Measurements from ENCODE around the gene HERC6. TPM values are rescaled to one million over a fixed set of nuclear protein-coding genes. Genes with fewer than 3 reads are reported as not detected.

Gene HERC6
- total RNA-seq, 1 experiment from 2014 or later, result 2.4 TPM

DNA sequence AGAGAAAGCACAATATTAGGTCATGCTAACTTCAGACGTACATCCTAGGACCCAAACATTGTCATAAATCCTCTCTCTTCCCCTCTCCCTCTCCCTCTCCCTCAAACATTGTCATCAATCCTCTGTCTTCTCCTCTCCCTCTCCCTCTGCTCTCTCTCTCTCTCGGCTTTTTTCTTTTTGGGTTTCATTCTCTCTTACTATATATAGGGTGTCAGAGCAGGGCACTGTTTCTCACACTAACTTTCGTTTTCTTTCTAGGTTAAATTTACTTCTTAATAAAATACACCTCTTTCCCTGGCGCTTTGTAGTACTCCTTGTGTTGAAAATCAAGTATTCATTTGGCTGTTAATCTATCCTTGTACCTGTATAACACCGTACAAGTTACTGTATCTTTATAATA lies 41.2 kb downstream of the HERC6 start:
- Mint-ChIP-seq H3K9me3 (ENCODE audit: unreplicated experiment) (no peaks in the 10 kb centered on the region), H3K27ac (ENCODE audit: low read depth, unreplicated experiment) (no peak overlapping the region), H3K4me1 (ENCODE audit: insufficient read depth, unreplicated experiment) (no peaks in the 10 kb centered on the region), H3K4me3 (ENCODE audit: unreplicated experiment) (no peak overlapping the region), H3K36me3 (ENCODE audit: insufficient read depth, unreplicated experiment) (no peaks in the 10 kb centered on the region), H3K27me3 (ENCODE audit: insufficient read depth, unreplicated experiment) (no peaks in the 10 kb centered on the region)
- ChIA-PET CTCF (interaction anchor here (0.6 to 1.0 kb wide), 2 partner anchors 25 to 121 kb away, joined by 3 read pairs; no protein-coding TSS in a partner anchor), POLR2A (interaction anchor here (1.4 kb wide), 1 partner anchor 10 kb away, joined by 4 read pairs; no protein-coding TSS in a partner anchor)
- intact Hi-C loops (cut with micrococcal nuclease), result no loop called here
- no peak for DNase-seq (ENCODE audit: unreplicated experiment)
- TF ChIP-seq, protein P1, sequence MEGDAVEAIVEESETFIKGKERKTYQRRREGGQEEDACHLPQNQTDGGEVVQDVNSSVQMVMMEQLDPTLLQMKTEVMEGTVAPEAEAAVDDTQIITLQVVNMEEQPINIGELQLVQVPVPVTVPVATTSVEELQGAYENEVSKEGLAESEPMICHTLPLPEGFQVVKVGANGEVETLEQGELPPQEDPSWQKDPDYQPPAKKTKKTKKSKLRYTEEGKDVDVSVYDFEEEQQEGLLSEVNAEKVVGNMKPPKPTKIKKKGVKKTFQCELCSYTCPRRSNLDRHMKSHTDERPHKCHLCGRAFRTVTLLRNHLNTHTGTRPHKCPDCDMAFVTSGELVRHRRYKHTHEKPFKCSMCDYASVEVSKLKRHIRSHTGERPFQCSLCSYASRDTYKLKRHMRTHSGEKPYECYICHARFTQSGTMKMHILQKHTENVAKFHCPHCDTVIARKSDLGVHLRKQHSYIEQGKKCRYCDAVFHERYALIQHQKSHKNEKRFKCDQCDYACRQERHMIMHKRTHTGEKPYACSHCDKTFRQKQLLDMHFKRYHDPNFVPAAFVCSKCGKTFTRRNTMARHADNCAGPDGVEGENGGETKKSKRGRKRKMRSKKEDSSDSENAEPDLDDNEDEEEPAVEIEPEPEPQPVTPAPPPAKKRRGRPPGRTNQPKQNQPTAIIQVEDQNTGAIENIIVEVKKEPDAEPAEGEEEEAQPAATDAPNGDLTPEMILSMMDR (IDR thresholded peaks at IDR 0.05; ENCODE audit: unreplicated experiment), result no peak
- BruUV-seq (replicated peaks), result no TSS peak

DNA sequence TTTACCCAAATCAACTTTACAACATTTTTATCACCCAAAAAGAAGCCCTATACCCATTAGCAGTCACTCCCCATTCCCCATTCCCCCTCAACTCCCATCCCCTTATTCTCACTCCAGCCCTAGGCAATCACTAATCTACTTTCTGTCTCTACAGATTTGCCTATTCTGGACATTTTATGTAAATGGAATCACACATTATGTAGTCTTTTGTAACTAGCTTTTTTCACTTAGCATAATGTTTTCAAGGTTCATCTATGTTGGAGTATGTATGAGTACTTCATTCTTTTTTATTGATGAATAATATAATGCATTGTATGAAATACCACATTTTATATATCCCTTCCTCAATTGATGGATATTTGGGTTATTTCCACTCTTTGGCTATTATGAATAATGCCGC lies 42.2 kb downstream of the HERC6 start:
- Mint-ChIP-seq H3K4me3 (ENCODE audit: unreplicated experiment) (no peak overlapping the region), H3K27ac (ENCODE audit: low read depth, unreplicated experiment) (no peak overlapping the region), H3K4me1 (ENCODE audit: insufficient read depth, unreplicated experiment) (no peaks in the 10 kb centered on the region), H3K36me3 (ENCODE audit: insufficient read depth, unreplicated experiment) (no peaks in the 10 kb centered on the region), H3K27me3 (ENCODE audit: insufficient read depth, unreplicated experiment) (no peaks in the 10 kb centered on the region), H3K9me3 (ENCODE audit: unreplicated experiment) (no peaks in the 10 kb centered on the region)
- TF ChIP-seq, protein P1 (IDR thresholded peaks at IDR 0.05; ENCODE audit: unreplicated experiment), result no peak
- intact Hi-C loops (cut with micrococcal nuclease), result no loop called here
- CTCF ChIA-PET, result no interaction called here
- BruUV-seq (replicated peaks), result no TSS peak
- DNase-seq (ENCODE audit: unreplicated experiment), result no peak
- POLR2A ChIA-PET, result interaction anchor here (1.4 kb wide), 1 partner anchor 9 kb away, joined by 4 read pairs; no protein-coding TSS in a partner anchor

DNA sequence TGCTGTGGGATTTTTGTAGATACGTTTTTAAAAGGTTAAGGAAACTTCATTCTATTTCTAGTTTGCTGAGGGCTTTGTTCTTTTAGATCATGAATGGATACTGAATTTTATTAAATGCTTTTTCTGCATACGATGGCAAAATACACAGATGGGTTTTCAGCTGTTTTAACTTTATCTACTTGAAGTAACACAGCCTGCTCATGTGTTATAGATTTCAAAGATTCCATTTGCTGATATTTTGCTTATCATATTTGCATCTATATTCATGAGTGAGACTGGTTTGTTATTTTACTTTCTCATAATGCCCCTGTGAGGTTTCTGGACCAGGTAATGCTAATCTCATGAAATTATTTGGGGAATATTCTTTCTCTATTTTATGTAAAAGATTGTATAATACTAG lies 43.8 kb downstream of the HERC6 start:
- Mint-ChIP-seq H3K9me3 (ENCODE audit: unreplicated experiment) (no peaks in the 10 kb centered on the region), H3K36me3 (ENCODE audit: insufficient read depth, unreplicated experiment) (no peaks in the 10 kb centered on the region), H3K27ac (ENCODE audit: low read depth, unreplicated experiment) (no peak overlapping the region), H3K27me3 (ENCODE audit: insufficient read depth, unreplicated experiment) (no peaks in the 10 kb centered on the region), H3K4me3 (ENCODE audit: unreplicated experiment) (no peak overlapping the region), H3K4me1 (ENCODE audit: insufficient read depth, unreplicated experiment) (no peaks in the 10 kb centered on the region)
- TF ChIP-seq, protein P1 (IDR thresholded peaks at IDR 0.05; ENCODE audit: unreplicated experiment), result no peak
- POLR2A ChIA-PET, result no interaction called here
- no peak for DNase-seq (ENCODE audit: unreplicated experiment)
- CTCF ChIA-PET, result no interaction called here
- no TSS peak for BruUV-seq (replicated peaks)
- intact Hi-C loops (cut with micrococcal nuclease), result no loop called here

DNA sequence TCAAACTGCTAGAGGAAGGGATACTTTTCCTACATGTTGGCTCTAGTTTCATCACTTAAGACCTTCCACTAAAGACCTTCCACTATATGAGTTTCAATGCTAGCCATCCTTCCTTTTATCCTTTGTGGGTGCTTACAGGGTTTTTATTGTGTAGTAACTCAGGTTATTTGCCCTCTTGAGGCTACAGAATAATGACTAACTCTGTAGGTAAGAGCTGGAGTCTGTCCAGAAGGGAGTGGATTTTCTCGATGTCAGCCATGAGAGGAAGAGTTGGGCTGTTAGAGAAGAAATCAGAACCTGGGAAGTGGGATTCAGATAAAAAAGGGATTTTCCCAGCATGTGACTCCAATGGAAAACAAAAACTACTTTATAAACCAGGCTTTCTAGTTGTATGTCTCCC lies 50.7 kb downstream of the HERC6 start:
- TF ChIP-seq, protein P1 (IDR thresholded peaks at IDR 0.05; ENCODE audit: unreplicated experiment), result no peak
- no TSS peak for BruUV-seq (replicated peaks)
- Mint-ChIP-seq H3K27me3 (ENCODE audit: insufficient read depth, unreplicated experiment) (no peaks in the 10 kb centered on the region), H3K4me3 (ENCODE audit: unreplicated experiment) (no peak overlapping the region), H3K4me1 (ENCODE audit: insufficient read depth, unreplicated experiment) (no peaks in the 10 kb centered on the region), H3K9me3 (ENCODE audit: unreplicated experiment) (no peaks in the 10 kb centered on the region), H3K27ac (ENCODE audit: low read depth, unreplicated experiment) (no peak overlapping the region), H3K36me3 (ENCODE audit: insufficient read depth, unreplicated experiment) (no peaks in the 10 kb centered on the region)
- ChIA-PET CTCF (interaction anchor here (0.9 kb wide), 1 partner anchor 473 kb away, joined by 3 read pairs; no protein-coding TSS in a partner anchor), POLR2A (interaction anchor here (0.9 kb wide), 1 partner anchor 9 kb away, joined by 4 read pairs; no protein-coding TSS in a partner anchor)
- DNase-seq (ENCODE audit: unreplicated experiment), result no peak
- intact Hi-C loops (cut with micrococcal nuclease), result no loop called here

Measured in MCF 10A (cell line).